GM21576 (cell line): ENCODE data around the gene CEBPG.

Source experiments
- ATAC-seq: cut with Tn5 transposase; IDR thresholded peaks from one replicate; pipeline ENCODE4 v1.9.1; 2021; ENCODE audit warnings: mild to moderate bottlenecking, moderate library complexity; ENCODE audit not compliant: unreplicated experiment

Gene CEBPG

GRCh38 chr19:33405254-33405552, 31.7 kb downstream of the CEBPG start:
- ATAC-seq, result no peak

- no peak for ATAC-seq
These were observed 32.3 kb downstream of the CEBPG start for GRCh38 chr19:33405553-33406461.

GRCh38 chr19:33406521-33407139, 33.1 kb downstream of the CEBPG start:
- ATAC-seq, result no peak

GRCh38 chr19:33407140-33407551, 33.6 kb downstream of the CEBPG start:
- ATAC-seq, result no peak

- no peak for ATAC-seq
These were observed 34.2 kb downstream of the CEBPG start for GRCh38 chr19:33407716-33408115.

GRCh38 chr19:33408116-33408515, 34.6 kb downstream of the CEBPG start:
- ATAC-seq, result no peak

- no peak for ATAC-seq
These were observed 35.3 kb downstream of the CEBPG start for GRCh38 chr19:33408538-33409434.

- no peak for ATAC-seq
These were observed 36.6 kb downstream of the CEBPG start for GRCh38 chr19:33409906-33410685.

GRCh38 chr19:33410915-33411401, 37.4 kb downstream of the CEBPG start:
- ATAC-seq, result no peak

- no peak for ATAC-seq
These were observed 38.2 kb downstream of the CEBPG start for GRCh38 chr19:33411621-33412180.

- ATAC-seq, result no peak
These were observed 39.3 kb downstream of the CEBPG start for GRCh38 chr19:33412601-33413425.

GRCh38 chr19:33413426-33413725, 39.9 kb downstream of the CEBPG start:
- ATAC-seq, result no peak

- no peak for ATAC-seq
These were observed 40.6 kb downstream of the CEBPG start for GRCh38 chr19:33413868-33414666.

GRCh38 chr19:33414667-33415605, 41.4 kb downstream of the CEBPG start:
- no peak for ATAC-seq

- no peak for ATAC-seq
These were observed 43.1 kb downstream of the CEBPG start for GRCh38 chr19:33416307-33417215.

- ATAC-seq, result no peak
These were observed 44.2 kb downstream of the CEBPG start for GRCh38 chr19:33417751-33418150.

- ATAC-seq, result no peak
These were observed 45.0 kb downstream of the CEBPG start for GRCh38 chr19:33418461-33418860.
